DOHH2 (cell line): ENCODE measurements around the gene KRTAP9-7.
A peak's percentile ranks its signal among the peaks of the same experiment; 100 is the strongest.

Experiments
- H3F3A ChIP-seq: fragments of 200-600 bp; sonication (generic), shearing (Covaris generic); 2 replicates; pipeline ENCODE4 v1.6.0; 2016; ENCODE audit warnings: antibody characterized with exemption, mild to moderate bottlenecking; ENCODE audit not compliant: control insufficient read depth, insufficient read depth
- H3K27ac ChIP-seq: fragments of 200-600 bp; sonication (generic); 2 replicates; pipeline ENCODE4 v1.5.1; 2014; ENCODE audit warnings: low read depth, mild to moderate bottlenecking, low read length, moderate library complexity
- H3K27me3 ChIP-seq: fragments of 200-600 bp; sonication (generic); 2 replicates; pipeline ENCODE4 v1.6.1; 2014; ENCODE audit warnings: mild to moderate bottlenecking, low read length, mixed read lengths; ENCODE audit not compliant: control insufficient read depth
- H3K36me3 ChIP-seq: fragments of 200-600 bp; sonication (generic); 2 replicates; pipeline ENCODE4 v1.6.1; 2014; ENCODE audit warnings: mild to moderate bottlenecking, low read length, moderate library complexity, mixed read lengths; ENCODE audit not compliant: control insufficient read depth
- H3K4me1 ChIP-seq: fragments of 200-600 bp; sonication (generic); 2 replicates; pipeline ENCODE4 v1.6.1; 2014; ENCODE audit warnings: mild to moderate bottlenecking, low read length, mixed read lengths; ENCODE audit not compliant: control insufficient read depth
- H3K4me2 ChIP-seq: fragments of 200-600 bp; sonication (generic); 2 replicates; pipeline ENCODE4 v1.6.0; 2014; ENCODE audit warnings: mild to moderate bottlenecking, low read length, moderate library complexity
- H3K4me3 ChIP-seq: fragments of 200-600 bp; sonication (generic); 2 replicates; pipeline ENCODE4 v1.5.1; 2014; ENCODE audit warnings: mild to moderate bottlenecking, low read length, mixed read lengths
- H3K79me2 ChIP-seq: fragments of 200-600 bp; sonication (generic); 2 replicates; pipeline ENCODE4 v1.6.1; 2014; ENCODE audit warnings: mild to moderate bottlenecking, low read length, mixed read lengths; ENCODE audit not compliant: control insufficient read depth
- H3K9me2 ChIP-seq: fragments of 200-600 bp; sonication (generic); replicated peaks from 2 replicates; pipeline ENCODE4 v1.6.1; 2014; ENCODE audit warnings: mild to moderate bottlenecking, low read length, mixed read lengths; ENCODE audit not compliant: control insufficient read depth
- H3K9me3 ChIP-seq: fragments of 200-600 bp; sonication (generic); 2 replicates; pipeline ENCODE4 v1.6.1; 2014; ENCODE audit warnings: antibody characterized with exemption, low read length, mixed read lengths; ENCODE audit not compliant: control insufficient read depth, insufficient read depth
- H4K20me1 ChIP-seq: fragments of 200-600 bp; sonication (generic); 2 replicates; pipeline ENCODE4 v1.6.0; 2014; ENCODE audit warnings: low read depth, mild to moderate bottlenecking, antibody characterized with exemption, low read length, moderate library complexity; ENCODE audit not compliant: control insufficient read depth, insufficient read depth
- EZH2phosphoT487 ChIP-seq: fragments of 200-600 bp; sonication (generic); IDR thresholded peaks from 2 replicates; pipeline ENCODE4 v1.6.1; 2017; ENCODE audit warnings: borderline replicate concordance, mild to moderate bottlenecking, antibody characterized with exemption, low read length, moderate library complexity, mixed read lengths
- TF ChIP-seq, protein P1 (sequence below): fragments of 200-600 bp; sonication (generic); IDR thresholded peaks from one replicate; pipeline ENCODE4 v1.5.1; 2014; ENCODE audit warnings: antibody characterized with exemption, mild to moderate bottlenecking, low read depth, low read length; ENCODE audit not compliant: poor library complexity, severe bottlenecking

Gene KRTAP9-7

DNA sequence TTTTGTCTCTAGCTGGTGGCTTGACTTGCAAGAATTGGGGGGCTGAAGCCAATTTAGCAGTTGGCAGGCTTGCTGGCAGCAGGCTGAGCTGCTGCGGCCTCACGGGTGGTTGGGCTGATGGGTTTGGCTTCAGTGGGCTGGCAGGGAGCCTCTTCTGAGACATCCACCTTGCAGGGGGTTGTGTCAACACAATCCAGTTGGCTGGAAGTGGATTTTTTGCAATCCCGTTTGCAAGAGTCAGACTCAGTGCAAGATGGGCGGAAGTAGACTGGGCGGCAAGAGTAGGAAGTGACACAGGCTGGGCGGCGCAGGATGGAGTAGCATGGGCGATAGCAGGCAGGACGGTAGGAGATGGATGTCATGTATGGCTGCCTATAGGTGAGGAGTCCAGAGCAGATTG, 32.1 kb downstream of the KRTAP9-7 start:
- Histone ChIP-seq H4K20me1 (peaks cover 4% of the 10 kb centered on the region; the same call in 1 of the 2 replicates), H3K4me2 (peak overlapping the region; percentile 66), H3K4me1 (peaks cover 56% of the 10 kb centered on the region), H3K9me2 (no peaks in the 10 kb centered on the region), H3K79me2 (no peaks in the 10 kb centered on the region), H3K9me3 (no peaks in the 10 kb centered on the region), H3K27me3 (no peaks in the 10 kb centered on the region), H3K27ac (peak overlapping the region; percentile 91), H3K4me3 (peak overlapping the region; percentile 40; the same call in 1 of the 2 replicates), H3K36me3 (no peaks in the 10 kb centered on the region), H3F3A (peaks cover 20% of the 10 kb centered on the region)
- TF ChIP-seq, protein P1, sequence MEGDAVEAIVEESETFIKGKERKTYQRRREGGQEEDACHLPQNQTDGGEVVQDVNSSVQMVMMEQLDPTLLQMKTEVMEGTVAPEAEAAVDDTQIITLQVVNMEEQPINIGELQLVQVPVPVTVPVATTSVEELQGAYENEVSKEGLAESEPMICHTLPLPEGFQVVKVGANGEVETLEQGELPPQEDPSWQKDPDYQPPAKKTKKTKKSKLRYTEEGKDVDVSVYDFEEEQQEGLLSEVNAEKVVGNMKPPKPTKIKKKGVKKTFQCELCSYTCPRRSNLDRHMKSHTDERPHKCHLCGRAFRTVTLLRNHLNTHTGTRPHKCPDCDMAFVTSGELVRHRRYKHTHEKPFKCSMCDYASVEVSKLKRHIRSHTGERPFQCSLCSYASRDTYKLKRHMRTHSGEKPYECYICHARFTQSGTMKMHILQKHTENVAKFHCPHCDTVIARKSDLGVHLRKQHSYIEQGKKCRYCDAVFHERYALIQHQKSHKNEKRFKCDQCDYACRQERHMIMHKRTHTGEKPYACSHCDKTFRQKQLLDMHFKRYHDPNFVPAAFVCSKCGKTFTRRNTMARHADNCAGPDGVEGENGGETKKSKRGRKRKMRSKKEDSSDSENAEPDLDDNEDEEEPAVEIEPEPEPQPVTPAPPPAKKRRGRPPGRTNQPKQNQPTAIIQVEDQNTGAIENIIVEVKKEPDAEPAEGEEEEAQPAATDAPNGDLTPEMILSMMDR: no peak
- no peak for TF ChIP-seq EZH2phosphoT487

GRCh38 chr17:41308251-41308917, 32.9 kb downstream of the KRTAP9-7 start:
- Histone ChIP-seq H3K9me2 (no peaks in the 10 kb centered on the region), H3K4me2 (peak overlapping the region; percentile 66), H3K36me3 (no peaks in the 10 kb centered on the region), H3F3A (peaks cover 20% of the 10 kb centered on the region), H4K20me1 (peaks cover 4% of the 10 kb centered on the region; the same call in 1 of the 2 replicates), H3K9me3 (no peaks in the 10 kb centered on the region), H3K79me2 (no peaks in the 10 kb centered on the region), H3K27me3 (no peaks in the 10 kb centered on the region), H3K4me1 (peaks cover 51% of the 10 kb centered on the region), H3K27ac (peak overlapping the region; percentile 91), H3K4me3 (peak overlapping the region; percentile 48)
- TF ChIP-seq, protein P1: no peak
- no peak for TF ChIP-seq EZH2phosphoT487

DNA sequence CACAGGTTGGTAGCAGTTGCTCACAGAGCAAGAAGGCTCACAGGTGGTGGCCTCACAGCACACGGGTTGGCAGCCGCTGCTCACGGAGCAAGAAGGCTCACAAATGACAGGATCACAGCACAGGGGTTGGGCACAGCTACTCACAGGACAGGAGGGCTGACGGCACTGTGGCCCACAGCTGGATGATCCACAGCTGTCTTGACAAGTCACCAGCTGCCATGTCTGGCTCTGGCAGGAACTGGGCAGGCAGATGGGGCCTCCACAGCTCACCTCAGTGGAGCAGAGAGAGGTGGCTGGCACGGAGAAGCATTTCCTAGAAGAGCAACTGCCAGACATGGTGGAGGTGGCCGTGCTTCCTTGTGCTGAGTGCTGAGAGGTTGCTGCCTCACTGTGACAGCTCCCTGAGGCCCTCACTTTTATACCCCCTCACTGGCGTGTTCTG, 33.4 kb downstream of the KRTAP9-7 start, which contains the start of gene KRTAP16-1:
KRTAP16-1 (minus strand) TSS at position 392 of the 442 bp plus-strand sequence; CDS start at position 336, 56 bp downstream.
- Histone ChIP-seq H3K4me3 (peak within 1 kb of the TSS; percentile 48), H3F3A (peaks cover 20% of the 10 kb centered on the region), H4K20me1 (peaks cover 4% of the 10 kb centered on the region; the same call in 1 of the 2 replicates), H3K4me1 (peaks cover 46% of the 10 kb centered on the region), H3K27me3 (no peaks in the 10 kb centered on the region), H3K9me3 (no peaks in the 10 kb centered on the region), H3K36me3 (no peaks in the 10 kb centered on the region), H3K9me2 (no peaks in the 10 kb centered on the region), H3K27ac (peak within 1 kb of the TSS; percentile 91), H3K79me2 (no peaks in the 10 kb centered on the region), H3K4me2 (peak within 1 kb of the TSS; percentile 66)
- no peak for TF ChIP-seq EZH2phosphoT487
- TF ChIP-seq, protein P1: no peak
